ENCODE results near the gene FAM171A2.

DNA sequence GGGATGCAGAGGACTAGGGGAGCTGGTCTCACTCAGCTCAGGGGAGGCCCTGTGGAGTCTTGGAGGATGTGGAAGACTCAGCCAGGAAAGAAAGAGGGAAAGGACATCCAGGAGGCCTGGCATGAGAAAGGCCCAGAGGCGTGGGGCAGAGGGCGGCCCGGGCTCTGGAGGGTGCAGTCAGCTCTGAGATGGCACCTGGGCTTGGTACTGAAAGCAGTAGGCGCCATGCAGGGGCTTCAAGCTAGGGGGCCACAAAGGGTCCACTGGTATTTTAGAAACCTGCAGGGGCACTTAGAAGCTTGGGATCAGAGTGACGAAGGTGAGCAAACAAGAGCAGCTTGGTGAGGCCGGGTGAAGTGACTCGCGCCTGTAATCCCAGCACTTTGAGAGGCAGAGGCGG, 5.6 kb downstream of the FAM171A2 start:
- TF ChIP-seq, protein P1, sequence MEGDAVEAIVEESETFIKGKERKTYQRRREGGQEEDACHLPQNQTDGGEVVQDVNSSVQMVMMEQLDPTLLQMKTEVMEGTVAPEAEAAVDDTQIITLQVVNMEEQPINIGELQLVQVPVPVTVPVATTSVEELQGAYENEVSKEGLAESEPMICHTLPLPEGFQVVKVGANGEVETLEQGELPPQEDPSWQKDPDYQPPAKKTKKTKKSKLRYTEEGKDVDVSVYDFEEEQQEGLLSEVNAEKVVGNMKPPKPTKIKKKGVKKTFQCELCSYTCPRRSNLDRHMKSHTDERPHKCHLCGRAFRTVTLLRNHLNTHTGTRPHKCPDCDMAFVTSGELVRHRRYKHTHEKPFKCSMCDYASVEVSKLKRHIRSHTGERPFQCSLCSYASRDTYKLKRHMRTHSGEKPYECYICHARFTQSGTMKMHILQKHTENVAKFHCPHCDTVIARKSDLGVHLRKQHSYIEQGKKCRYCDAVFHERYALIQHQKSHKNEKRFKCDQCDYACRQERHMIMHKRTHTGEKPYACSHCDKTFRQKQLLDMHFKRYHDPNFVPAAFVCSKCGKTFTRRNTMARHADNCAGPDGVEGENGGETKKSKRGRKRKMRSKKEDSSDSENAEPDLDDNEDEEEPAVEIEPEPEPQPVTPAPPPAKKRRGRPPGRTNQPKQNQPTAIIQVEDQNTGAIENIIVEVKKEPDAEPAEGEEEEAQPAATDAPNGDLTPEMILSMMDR (conservative IDR thresholded peaks at IDR 0.05): no peak
- TF ChIP-seq ZFX (IDR thresholded peaks at IDR 0.05): no peak

Data from C4-2B (cell line).